ENCODE measurements around the gene MUSK. TPM values are rescaled to one million over a fixed set of nuclear protein-coding genes. Genes with fewer than 3 reads are reported as not detected.

MUSK gene
- total RNA-seq, 1 donor from 2014 or later, result not detected

GRCh38 chr9:110738982-110739381, 70.4 kb downstream of the MUSK start:
- no peaks in the 10 kb centered on the region for H3K27me3 Mint-ChIP-seq
- no peaks in the 10 kb centered on the region for H3K36me3 Mint-ChIP-seq (ENCODE audit: low read depth)
- H3K4me3 Mint-ChIP-seq, result no peak overlapping the region
- ATAC-seq (ENCODE audit: low read depth), result no peak
- no peaks in the 10 kb centered on the region for H3K4me1 Mint-ChIP-seq
- no peak overlapping the region for H3K27ac Mint-ChIP-seq
- ChIA-PET POLR2A (no interaction called here), CTCF (no interaction called here)
- intact Hi-C loops (cut with micrococcal nuclease), result no loop called here
- H3K9me3 Mint-ChIP-seq, result peaks cover 10% of the 10 kb centered on the region
- no peak for TF ChIP-seq CTCF (IDR thresholded peaks at IDR 0.05)
- no peak for DNase-seq

- Mint-ChIP-seq H3K27me3 (no peaks in the 10 kb centered on the region), H3K36me3 (ENCODE audit: low read depth) (no peaks in the 10 kb centered on the region), H3K4me3 (no peak overlapping the region), H3K4me1 (no peaks in the 10 kb centered on the region), H3K9me3 (peaks cover 4% of the 10 kb centered on the region), H3K27ac (no peak overlapping the region)
- ATAC-seq (ENCODE audit: low read depth) (no peak), DNase-seq (no peak)
- CTCF ChIA-PET, result no interaction called here
- POLR2A ChIA-PET, result no interaction called here
- intact Hi-C loops (cut with micrococcal nuclease), result no loop called here
- TF ChIP-seq CTCF (IDR thresholded peaks at IDR 0.05), result no peak
Measured at GRCh38 chr9:110742741-110743371, 74.3 kb downstream of the MUSK start.

- ChIA-PET POLR2A (no interaction called here), CTCF (no interaction called here)
- intact Hi-C loops (cut with micrococcal nuclease), result no loop called here
- Mint-ChIP-seq H3K4me1 (no peaks in the 10 kb centered on the region), H3K27ac (no peak overlapping the region), H3K9me3 (no peaks in the 10 kb centered on the region), H3K4me3 (no peak overlapping the region), H3K36me3 (ENCODE audit: low read depth) (no peaks in the 10 kb centered on the region), H3K27me3 (no peaks in the 10 kb centered on the region)
- ATAC-seq (ENCODE audit: low read depth) (no peak), DNase-seq (no peak)
- TF ChIP-seq CTCF (IDR thresholded peaks at IDR 0.05), result no peak
Measured at GRCh38 chr9:110744715-110745384, 76.3 kb downstream of the MUSK start.

- no peak for TF ChIP-seq CTCF (IDR thresholded peaks at IDR 0.05)
- Mint-ChIP-seq H3K36me3 (ENCODE audit: low read depth) (no peaks in the 10 kb centered on the region), H3K27me3 (no peaks in the 10 kb centered on the region), H3K9me3 (no peaks in the 10 kb centered on the region), H3K4me1 (no peaks in the 10 kb centered on the region), H3K4me3 (no peak overlapping the region), H3K27ac (no peak overlapping the region)
- ATAC-seq (ENCODE audit: low read depth) (no peak), DNase-seq (no peak)
- ChIA-PET POLR2A (no interaction called here), CTCF (no interaction called here)
- intact Hi-C loops (cut with micrococcal nuclease), result no loop called here
Measured at GRCh38 chr9:110745676-110746075, 77.1 kb downstream of the MUSK start.

- ATAC-seq (ENCODE audit: low read depth) (no peak), DNase-seq (no peak)
- H3K27ac Mint-ChIP-seq, result no peak overlapping the region
- intact Hi-C loops (cut with micrococcal nuclease), result no loop called here
- CTCF ChIA-PET, result no interaction called here
- no peaks in the 10 kb centered on the region for H3K27me3 Mint-ChIP-seq
- H3K4me1 Mint-ChIP-seq, result no peaks in the 10 kb centered on the region
- H3K4me3 Mint-ChIP-seq, result no peak overlapping the region
- POLR2A ChIA-PET, result no interaction called here
- no peaks in the 10 kb centered on the region for H3K9me3 Mint-ChIP-seq
- H3K36me3 Mint-ChIP-seq (ENCODE audit: low read depth), result no peaks in the 10 kb centered on the region
- TF ChIP-seq CTCF (IDR thresholded peaks at IDR 0.05), result no peak
Measured at GRCh38 chr9:110746211-110746930, 77.8 kb downstream of the MUSK start.

Data from activated B cell treated with CpG ODN at 0.5 μM for 24 hours (primary cell).